GM19328 (cell line): ENCODE results near the gene FETUB.
A peak's percentile ranks its signal among the peaks of the same experiment; 100 is the strongest.
"Not testable (repeated sequence)": the region's sequence is repeated elsewhere in the genome, so short reads cannot be mapped to it uniquely, and the experiment has no call there.

Experiments
- ATAC-seq: cut with Tn5 transposase; IDR thresholded peaks from one replicate; pipeline ENCODE4 v1.9.1; 2021; ENCODE audit warnings: mild to moderate bottlenecking, moderate library complexity; ENCODE audit not compliant: unreplicated experiment

FETUB gene

DNA sequence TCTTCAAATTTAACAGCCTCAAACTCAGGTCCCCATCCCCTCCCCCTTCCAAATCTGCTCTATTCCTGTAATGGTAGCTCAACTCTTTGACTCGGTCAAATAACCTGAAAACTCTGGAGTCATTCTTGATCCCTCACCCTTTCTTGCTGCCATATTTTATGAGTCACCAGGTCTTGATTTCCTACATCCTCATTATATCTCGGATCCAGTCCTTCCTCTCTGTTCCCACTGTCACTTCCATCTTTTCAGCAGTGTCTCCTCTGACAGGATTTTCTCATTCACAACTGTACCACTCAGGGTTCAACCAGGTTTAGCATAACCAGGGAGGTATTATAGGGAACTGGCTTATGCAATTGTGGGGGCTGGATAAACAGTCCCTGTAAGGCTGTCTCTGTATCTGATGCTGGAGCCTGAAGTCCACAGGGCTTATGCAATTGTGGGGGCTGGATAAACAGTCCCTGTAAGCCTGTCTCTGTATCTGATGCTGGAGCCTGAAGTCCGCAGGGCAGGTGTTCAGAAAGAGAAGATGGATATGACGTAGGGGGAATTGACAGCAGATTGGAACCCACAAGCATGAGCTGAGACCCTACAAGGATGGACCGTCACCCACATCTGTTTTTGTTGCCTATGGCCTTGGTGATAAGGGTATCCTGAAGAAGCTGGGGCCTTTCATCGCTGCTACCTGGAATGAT, 9.1 kb upstream of the FETUB start:
- ATAC-seq = no peak

DNA sequence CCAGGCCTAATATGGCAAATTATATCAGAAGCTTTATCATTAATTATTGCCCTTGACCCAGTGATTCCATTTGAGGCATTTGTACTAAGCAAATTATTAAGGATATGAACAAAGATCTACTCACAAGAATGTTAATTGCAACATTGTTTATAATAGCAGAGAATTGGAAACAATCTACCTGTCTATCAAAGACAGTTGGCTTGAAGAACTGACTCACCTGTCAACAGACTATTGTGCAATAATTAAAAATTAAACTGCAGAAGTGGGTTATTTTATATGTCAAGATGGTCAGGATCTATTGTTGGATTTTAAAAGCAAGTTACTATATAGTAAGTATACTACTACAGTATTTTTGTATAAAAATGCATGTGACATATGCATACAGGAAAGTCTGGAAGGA, 6.7 kb upstream of the FETUB start:
- no peak for ATAC-seq

DNA sequence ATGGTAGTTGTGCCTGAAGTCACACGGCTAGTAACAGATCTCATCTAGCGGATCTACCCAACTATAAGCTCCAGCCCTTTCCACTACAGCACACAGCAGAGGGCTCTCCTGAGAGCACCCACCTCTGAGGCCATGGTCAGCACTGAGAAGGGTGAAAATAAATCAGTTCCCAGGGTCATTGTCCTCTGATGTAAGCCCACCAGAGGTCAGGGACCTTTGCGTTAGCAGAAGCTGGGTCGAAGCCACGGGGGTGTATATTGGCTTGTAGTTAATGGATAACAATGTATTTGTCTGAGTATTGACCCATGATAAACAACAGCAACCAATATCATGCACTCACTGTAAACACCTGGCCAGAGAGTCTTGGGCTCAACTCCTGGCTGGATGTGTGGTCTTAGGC, 6.0 kb upstream of the FETUB start:
- not testable (repeated sequence) for ATAC-seq

DNA sequence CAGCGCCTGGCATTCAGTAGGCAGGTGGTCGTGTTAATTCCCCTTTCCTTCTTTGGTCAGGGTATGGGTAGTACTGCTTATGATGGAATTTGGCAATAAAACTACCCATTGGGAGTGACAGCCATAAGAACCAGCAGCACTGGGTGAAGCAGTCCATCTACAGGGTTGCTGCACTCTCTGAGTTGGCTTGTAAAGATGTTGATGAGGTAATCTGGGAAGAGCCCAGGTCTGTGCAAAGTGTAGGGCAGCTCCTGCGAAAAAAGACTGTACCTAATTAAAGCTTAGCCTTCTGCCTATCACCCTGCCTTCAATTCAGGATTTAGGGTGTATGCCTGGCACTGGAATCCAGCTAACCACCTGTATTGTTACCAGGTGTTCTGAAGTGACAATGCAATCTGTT, 4.7 kb upstream of the FETUB start:
- no peak for ATAC-seq

DNA sequence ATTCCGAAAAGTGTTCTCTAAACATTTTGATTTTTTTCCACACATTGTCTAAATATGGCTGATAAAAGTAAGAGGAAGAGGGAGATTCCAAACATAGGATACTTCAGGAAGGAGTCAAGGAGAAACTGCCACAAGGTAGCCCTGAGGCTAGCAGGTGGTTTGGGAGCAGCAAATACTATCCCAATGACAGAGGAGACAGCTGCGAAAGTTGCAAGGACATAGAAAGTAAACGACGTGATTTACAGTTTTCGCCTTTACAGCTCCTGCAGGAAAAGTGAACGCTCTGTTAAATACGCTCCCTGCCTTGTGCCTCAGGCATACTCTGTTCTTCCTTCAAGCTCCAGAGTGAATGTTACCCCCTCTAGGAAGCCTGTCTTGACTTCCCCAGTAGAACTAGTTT, 3.7 kb upstream of the FETUB start:
- ATAC-seq = no peak

DNA sequence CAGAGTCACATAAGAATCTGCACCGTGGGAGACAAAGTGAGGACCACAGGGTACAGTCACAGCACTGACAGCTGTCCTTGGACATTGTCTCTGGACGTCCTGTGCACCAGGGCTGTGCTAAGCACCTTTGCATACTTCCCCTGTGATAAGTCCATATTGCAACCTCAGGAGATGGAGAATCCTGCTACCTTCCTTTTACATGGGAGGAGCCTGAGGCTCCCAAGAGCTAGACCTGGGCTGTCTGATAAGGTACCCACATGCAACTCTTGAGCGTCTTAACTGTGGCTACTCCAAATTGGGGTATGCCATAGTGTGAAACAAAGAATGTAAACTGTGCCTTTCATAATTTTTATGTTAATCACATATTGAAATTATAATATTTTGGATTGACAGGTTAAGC, 2.5 kb upstream of the FETUB start:
- no peak for ATAC-seq

DNA sequence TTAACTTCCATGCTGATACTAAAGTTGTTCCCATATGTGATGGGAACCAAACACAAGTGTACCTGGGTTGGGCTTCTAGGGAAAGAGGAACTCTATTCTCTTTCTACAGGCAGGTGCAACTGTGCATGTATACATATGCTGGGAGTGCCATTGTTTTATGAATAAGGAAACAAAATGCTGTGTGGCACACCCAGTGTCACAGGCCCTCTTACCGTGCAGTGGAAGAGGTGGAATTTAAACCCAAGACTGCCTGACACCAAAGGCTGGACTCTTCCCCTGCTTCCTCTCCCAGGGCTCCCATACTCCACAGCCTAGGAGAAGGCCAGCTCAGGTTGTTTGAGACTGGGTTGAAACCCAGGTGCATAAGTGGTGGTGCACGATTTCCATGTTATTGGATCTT, 1.9 kb upstream of the FETUB start:
- ATAC-seq = no peak

DNA sequence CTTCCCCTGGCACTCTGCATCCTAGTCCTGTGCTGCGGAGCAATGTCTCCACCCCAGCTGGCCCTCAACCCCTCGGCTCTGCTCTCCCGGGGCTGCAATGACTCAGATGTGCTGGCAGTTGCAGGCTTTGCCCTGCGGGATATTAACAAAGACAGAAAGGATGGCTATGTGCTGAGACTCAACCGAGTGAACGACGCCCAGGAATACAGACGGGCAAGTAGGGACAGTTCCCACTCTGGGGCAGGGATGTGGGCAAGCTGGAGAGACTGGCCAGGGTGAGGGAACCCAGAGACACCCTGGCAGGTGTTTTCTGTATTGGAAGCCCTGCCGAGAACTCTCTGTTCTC, 247 bp downstream of the FETUB start:
- ATAC-seq = no peak

DNA sequence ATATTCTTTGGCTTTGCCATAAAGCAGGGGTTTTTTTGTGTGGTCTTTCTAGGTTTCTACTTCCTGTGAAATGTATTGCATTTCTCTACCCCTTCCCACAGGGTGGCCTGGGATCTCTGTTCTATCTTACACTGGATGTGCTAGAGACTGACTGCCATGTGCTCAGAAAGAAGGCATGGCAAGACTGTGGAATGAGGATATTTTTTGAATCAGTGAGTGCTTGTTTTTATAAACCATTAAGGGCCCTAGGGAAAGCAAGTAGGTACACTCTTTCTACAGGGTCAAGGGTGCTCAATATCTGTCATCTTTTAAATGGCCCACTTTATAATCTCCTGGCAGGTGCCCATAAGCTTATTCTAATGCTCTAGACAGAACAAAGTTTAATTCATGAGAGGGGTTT, 730 bp downstream of the FETUB start:
- no peak for ATAC-seq

DNA sequence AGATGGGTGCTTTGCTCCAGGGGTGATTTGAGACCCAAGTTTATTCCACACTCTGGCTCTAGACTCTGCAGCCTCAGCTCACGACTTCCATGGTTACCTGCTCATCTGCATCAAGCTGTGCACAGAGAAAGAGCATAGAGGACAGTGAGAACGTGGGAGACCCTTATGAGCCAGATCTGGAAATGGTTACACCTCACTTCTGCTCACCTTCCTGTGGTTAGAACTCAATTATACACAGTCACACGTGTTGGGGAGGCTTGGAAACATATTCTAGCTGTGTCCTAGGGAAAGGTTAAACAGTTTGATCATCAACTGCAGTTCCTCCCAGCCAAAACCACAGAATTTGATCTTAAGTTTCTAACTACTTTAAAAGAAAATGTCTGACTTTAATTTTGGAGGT, 1.8 kb downstream of the FETUB start:
- no peak for ATAC-seq

DNA sequence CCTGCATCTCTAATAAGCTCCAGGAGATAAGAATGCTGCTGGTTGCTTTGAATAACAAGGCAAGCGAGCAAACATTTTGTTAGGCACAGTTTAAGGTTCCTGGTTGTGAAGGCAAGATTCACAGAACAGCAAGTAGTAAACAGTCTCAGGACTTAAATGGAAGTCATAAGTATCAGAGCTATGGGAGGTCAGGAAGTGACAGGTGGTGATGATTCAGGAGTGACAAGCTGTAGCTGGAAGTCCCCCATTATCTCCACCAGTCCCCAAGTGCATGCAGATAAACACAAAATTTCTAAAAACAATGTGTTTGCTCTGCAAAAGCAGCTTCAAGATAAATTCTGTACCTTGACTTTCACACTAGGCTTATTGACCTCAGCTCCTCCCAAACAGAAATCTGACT, 3.3 kb downstream of the FETUB start:
- no peak for ATAC-seq

DNA sequence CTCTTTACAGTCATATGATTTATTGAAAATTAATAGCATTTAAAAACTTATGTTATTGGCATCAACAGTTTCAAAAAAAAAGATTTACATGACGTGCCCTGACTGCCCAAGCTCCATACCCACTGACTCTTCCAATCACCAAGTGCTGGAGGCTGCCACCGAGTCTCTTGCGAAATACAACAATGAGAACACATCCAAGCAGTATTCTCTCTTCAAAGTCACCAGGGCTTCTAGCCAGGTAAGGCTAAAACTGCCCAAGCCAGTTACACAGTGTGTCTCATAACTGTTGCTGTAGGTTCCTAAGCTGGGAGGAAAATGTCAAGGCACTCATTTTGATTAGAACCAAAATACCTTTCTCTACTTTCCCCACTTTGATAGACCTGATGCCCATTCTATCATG, 4.5 kb downstream of the FETUB start:
- no peak for ATAC-seq

DNA sequence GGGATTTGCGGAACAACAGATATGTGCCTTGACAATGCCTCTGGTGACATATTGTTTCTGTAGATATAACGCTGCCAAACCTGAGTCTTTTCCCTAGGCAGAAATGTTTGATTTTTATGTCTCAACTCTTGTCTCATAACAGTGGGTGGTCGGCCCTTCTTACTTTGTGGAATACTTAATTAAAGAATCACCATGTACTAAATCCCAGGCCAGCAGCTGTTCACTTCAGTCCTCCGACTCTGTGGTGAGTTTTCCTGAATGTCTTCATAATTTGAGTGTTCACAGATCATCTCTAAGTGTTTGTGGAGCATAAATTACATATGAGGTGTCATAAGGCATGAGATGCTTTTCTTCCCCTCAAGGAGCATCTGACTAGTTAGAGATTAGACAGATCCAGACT, 5.9 kb downstream of the FETUB start:
- ATAC-seq = no peak

DNA sequence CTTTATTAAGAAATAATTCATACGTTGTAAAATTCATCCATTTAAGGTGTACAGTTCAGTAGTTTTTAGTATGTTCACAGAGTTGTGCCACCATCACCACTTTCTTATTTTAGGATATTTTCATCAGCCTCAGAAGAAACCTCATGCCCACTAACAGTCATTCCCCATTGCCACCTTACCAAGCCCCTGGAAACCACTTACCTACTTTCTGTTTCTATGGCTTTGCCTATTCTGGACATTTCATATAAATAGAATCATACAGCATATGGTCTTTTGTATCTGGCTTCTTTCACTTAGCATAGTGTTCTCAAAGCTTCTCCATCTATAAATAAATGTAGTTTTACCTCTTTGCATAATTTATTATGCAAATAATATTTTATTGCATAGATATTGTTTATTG, 6.6 kb downstream of the FETUB start:
- no peak for ATAC-seq

DNA sequence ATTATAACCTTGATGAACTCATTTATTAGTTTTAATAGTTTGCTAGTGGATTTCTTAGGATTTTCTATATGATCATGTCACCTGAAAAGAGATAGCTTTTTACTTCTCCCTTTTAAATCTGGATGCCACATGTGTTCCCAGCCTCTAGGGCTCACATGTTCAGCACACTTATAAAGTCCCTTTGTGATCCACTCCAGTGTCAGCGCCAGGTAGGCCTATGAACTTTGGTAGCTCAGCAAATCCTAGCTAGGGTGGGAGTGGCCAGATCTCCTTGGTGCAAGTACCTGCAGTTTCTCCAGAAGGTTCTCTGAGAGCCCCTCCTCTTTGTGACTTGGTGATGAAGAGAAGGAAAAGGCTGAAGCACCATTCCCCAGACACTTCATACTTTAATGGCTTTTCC, 8.7 kb downstream of the FETUB start:
- no peak for ATAC-seq

DNA sequence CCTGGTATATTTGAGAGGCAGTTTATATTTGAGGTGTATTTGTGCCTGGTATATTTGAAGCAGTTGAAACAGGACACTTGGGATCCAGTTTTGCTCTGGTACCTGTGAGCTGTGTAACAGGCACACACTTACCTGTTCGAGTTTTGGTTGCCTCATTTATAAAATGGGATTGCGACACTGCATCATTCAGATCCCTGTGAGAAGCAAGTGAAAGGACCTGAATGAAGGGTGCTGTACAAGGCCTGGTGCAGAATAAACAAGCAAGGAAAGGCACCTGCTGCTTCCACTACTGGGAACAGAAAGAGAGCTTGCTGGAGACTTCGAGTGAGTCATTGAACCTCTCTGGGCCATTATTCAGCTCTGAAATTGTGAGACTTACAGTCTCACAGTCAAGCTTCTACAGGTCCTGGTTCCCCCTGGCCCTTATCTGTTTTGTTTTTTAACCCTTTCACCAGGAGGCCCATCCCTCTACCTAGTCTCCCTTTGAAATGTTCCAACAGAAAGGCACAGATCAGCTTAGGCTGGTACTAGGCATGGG, 11.5 kb downstream of the FETUB start:
- no peak for ATAC-seq

DNA sequence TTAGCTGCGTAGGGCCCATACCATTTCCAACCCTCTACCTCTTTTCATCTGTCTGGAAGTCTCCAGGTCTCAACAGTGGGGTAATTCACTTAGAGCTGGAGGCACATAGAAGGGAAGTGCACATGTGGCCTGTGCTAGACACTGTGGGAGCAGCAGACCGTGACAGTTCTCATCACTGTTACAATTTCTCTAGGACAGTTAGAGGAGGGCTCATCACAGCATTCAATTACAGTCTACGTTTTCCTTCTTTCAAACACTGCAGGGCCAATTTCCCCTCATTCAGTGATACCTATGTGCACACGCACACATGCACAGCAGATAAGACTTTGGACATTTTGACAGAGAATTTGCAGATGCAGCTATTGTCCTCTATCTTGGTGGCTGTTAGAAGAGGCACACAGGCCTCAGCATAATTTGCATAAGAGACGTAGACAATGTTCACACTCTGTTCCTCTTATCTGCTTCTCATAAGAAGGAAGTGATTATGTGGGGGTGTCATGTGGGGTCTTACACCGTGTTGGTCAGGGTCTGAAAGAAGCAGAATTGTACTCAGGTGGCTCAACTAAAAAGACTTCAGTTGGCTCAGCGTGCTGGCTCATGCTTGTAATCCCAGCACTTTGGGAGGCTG, 13.0 kb downstream of the FETUB start:
- ATAC-seq = peak; percentile 97

DNA sequence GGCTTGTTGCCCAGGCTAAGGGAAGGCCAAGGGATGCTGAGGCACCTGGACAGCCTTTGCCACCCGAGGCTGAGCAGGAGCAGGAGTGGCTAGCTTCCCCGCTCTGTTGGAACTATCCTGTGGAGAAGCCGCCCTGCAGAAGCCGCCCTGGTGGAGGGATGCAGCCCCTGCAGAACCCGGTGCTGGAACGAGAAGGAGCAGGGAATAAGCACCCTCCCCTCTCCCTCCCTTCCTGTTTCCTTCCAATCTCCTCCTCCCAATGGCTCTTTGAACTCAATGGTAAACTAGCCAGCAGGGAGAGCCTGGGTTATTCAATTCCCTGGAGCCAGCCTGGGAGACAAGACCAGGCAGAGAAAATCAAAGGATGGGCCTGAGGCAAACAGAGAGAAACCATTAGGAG, 13.8 kb downstream of the FETUB start:
- no peak for ATAC-seq

DNA sequence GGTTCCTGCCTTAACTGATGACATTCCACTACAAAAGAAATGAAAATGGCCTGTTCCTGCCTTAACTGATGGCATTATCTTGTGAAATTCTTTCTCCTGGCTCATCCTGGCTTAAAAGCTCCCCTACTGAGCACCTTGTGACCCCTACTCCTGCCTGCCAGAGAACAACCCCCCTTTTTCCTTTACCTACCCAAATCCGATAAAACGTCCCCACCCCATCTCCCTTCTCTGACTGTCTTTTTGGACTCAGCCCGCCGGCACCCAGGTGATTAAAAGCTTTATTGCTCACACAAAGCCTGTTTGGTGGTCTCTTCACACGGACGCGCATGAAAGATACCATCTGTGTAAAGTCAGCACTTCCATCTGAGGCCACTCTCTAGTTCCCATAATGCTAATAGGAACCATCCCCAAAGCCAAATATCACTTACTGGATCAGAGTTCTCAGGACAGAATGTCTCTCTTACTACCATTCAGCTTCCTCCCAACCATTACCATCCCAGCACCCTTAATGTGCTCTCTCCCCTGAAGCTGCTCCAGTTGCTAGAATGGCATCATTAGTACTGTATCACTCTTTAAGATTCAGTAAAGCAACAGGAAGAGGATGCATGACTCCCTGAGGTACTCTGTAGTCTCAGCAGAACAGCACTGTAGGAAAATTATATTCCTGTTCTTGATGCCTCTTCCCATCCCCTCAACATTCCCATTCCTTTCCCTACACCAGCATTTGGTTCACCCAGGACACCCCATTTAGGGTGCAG, 23.3 kb downstream of the FETUB start:
- ATAC-seq = no peak

DNA sequence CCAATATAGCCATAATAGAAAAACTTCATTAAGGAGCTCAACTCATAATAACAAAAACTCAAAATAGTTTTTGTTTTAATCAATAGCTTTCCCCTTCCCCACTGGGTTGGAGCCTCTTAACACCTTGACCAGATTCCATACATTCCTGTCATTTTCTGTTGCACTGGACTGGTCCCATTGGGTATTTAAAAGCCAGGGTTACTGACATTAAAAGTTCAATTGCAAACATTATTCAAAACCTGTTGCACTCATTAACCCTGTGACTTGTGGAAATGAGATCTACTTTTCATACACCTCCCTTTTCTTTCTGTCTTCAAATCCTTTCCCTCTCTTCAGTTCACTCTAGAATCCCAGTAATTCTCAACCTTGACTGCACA, 23.9 kb downstream of the FETUB start:
- ATAC-seq = no peak

DNA sequence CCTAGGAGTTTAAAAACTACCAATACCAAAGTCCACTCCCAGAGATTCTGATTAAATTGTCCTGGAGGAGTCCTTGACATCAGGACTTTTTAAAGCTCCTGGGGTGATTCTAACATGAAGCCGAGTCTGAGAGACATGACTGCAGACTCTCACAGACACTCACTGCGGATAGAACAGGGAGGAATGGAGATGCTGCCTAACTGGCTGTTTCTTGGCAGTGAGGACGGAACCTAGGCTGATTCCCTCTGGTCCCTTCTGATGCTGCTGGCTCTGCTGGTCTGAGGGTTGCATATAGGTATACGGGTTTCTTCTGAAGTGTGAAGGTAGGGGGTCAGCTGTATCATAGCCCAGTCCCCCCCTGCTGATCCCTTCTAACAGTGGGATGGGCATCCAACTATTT, 24.3 kb downstream of the FETUB start:
- ATAC-seq = no peak

DNA sequence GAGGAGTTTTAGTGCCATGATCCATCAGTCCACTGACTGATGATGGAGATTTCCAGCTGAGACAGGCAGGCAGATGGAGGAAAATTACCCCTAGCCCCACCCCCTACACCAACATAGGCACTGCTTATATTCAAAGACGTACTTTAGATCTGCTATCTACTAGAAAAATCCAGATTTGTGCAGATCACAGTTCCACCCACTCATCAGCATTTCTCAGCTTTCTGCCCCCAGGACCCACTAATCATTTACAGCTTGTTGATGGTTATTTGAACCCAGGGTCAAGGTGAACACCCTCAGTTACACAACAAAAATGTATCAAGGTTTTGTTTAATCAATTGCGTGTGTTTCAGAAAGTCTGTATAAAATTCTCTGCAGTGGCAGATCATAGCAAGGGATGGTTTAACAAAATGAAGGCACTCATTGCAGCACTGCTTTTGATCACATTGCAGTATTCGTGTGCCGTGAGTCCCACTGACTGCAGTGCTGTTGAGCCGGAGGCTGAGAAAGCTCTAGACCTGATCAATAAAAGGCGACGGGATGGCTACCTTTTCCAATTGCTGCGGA, 25.5 kb downstream of the FETUB start, which contains the start of gene HRG:
Gene HRG, plus strand, starts transcription at position 390 of the 564 bp plus-strand sequence. Its CDS starts 18 bp downstream, at position 408.
- no peak for ATAC-seq
